Esophagus muscularis mucosa (tissue), 4 donors: ENCODE measurements around the gene ASB2. TPM values are rescaled to one million over a fixed set of nuclear protein-coding genes. Genes with fewer than 3 reads are reported as not detected.

ENCODE experiments used
- DNase-seq: peaks from one replicate; pipeline ENCODE4 v3.0.0-alpha.2; 2017; ENCODE audit errors: extremely low spot score
- H3K27ac ChIP-seq, 4 donors: fragments of 200-600 bp; sonication (generic); replicated peaks in 1 of 4; 1 replicate in 3 of 4; 2 replicates in 1 of 4; pipeline ENCODE4 v1.5.1; 2016 to 2019; ENCODE audit warnings: mild to moderate bottlenecking in 1 of 4
- H3K27me3 ChIP-seq, 4 donors: fragments of 200-600 bp; sonication (generic); one replicate each; pipeline versions ENCODE4 v1.5.1 to v1.6.0; 2016 to 2019
- H3K36me3 ChIP-seq, 4 donors: fragments of 200-600 bp; sonication (generic); one replicate each; pipeline ENCODE4 v1.5.1; 2016 to 2019
- H3K4me1 ChIP-seq, 4 donors: fragments of 200-600 bp; sonication (generic); one replicate each; pipeline ENCODE4 v1.5.1; 2016 to 2019
- H3K4me3 ChIP-seq, 4 donors: fragments of 200-600 bp; sonication (generic); 1 replicate in 2 of 4; 2 replicates in 2 of 4; pipeline ENCODE4 v1.5.1; 2016 to 2019; ENCODE audit warnings: mild to moderate bottlenecking in 4 of 4, moderate library complexity in 1 of 4
- H3K9me3 ChIP-seq, 4 donors: fragments of 200-600 bp; sonication (generic); 1 replicate in 3 of 4; 2 replicates in 1 of 4; pipeline ENCODE4 v1.5.1; 2016 to 2019
- CTCF ChIP-seq, 3 experiments: fragments of 200-600 bp in 2 of 3; fragments of 450-650 bp in 1 of 3; sonication (generic) in 2 of 3; IDR thresholded peaks; one replicate each; pipeline ENCODE4 v1.5.1; 2017 to 2019; ENCODE audit warnings: antibody characterized with exemption in 3 of 3, mild to moderate bottlenecking in 2 of 3, moderate library complexity in 1 of 3
- EP300 ChIP-seq: sonication (generic); formaldehyde crosslinking; IDR thresholded peaks from one replicate; pipeline ENCODE4 v1.6.1; 2017; ENCODE audit warnings: antibody characterized with exemption
- POLR2A ChIP-seq: fragments of 450-650 bp; IDR thresholded peaks from one replicate; pipeline ENCODE4 v1.6.1; 2017; ENCODE audit warnings: antibody characterized with exemption, moderate library complexity, mild to moderate bottlenecking, low read depth
- POLR2AphosphoS5 ChIP-seq, 2 donors: sonication (generic); formaldehyde crosslinking; IDR thresholded peaks; one replicate each; pipeline ENCODE4 v1.6.1; 2017; ENCODE audit warnings: antibody characterized with exemption in 2 of 2
- WGBS: methylation state at CpG from one replicate; pipeline ENCODE4 v1.1.5; 2018; 5-methylcytosine and 5-hydroxymethylcytosine counted together
- intact Hi-C: fragments of 100-400 bp; cut with DNase I; formaldehyde crosslinking; loops from one replicate; pipeline ENCODE4 v1.15.1; 2023
- total RNA-seq, 4 donors: library from RNA; depleted of rRNA; stranded (reverse); fragments of >200 nt; gene quantifications; one replicate each; pipeline versions ENCODE4 v1.1.0 to v1.2.1, GENCODE V29; 2016

The ASB2 gene
- total RNA-seq, 4 donors from 2014 or later = 53.5 to 164 (median 105) TPM

DNA sequence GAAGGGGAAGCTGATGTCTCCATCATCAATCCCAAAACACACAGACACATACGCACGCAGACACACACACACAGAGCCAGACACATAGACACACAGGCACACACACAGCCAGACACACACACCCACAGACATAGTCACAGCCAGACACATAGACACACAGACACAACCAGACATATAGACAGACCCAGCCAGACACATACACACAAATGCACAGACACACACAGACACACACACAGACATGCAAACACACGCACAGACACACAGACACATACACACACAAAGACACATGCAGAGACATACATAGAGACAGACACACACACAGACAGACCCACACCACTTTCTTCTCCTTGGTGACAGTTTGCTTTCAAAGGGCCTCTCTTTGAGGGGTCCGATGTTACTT is 27.0 kb upstream of the ASB2 start:
- H3K36me3 ChIP-seq = no peaks in the 10 kb centered on the region
- 73% methylated on average over 4 of the region's 4 CpGs for WGBS
- no peak overlapping the region for H3K4me3 ChIP-seq
- H3K27ac ChIP-seq = no peak overlapping the region
- DNase-seq = no peak
- H3K9me3 ChIP-seq = no peaks in the 10 kb centered on the region
- peaks cover 0 to 14% (median 13%) of the 10 kb centered on the region in 4 donors for H3K4me1 ChIP-seq
- TF ChIP-seq POLR2A (no peak), EP300 (no peak), CTCF (IDR thresholded peaks at IDR 0.05) (no peak), POLR2AphosphoS5 (IDR thresholded peaks at IDR 0.05) (no peak)
- peaks cover 0 to 3% (median 0%) of the 10 kb centered on the region in 4 donors for H3K27me3 ChIP-seq
- intact Hi-C loops = loop anchor here (2.0 kb wide), 1 partner anchor 65 kb away; no protein-coding TSS in a partner anchor

- Histone ChIP-seq H3K27ac (peak overlapping the region in 2 of 4 donors; percentile 36 to 58), H3K27me3 (peaks cover 0 to 3% (median 0%) of the 10 kb centered on the region in 4 donors), H3K9me3 (no peaks in the 10 kb centered on the region), H3K4me1 (peaks cover 7 to 20% (median 16%) of the 10 kb centered on the region in 4 donors), H3K4me3 (peak overlapping the region in 1 of 4 donors; percentile 13), H3K36me3 (no peaks in the 10 kb centered on the region)
- TF ChIP-seq CTCF (IDR thresholded peaks at IDR 0.05) = peak in 2 of 3 experiments; percentile 96 to 98
- no peak for TF ChIP-seq POLR2A
- TF ChIP-seq POLR2AphosphoS5 (IDR thresholded peaks at IDR 0.05) = peak in 1 of 2 donors; percentile 56
- DNase-seq = no peak
- intact Hi-C loops = loop anchor here (2.0 kb wide), 1 partner anchor 63 kb away; no protein-coding TSS in a partner anchor
- WGBS = 47% methylated on average over 25 of the region's 26 CpGs
Observed at GRCh38 chr14:94001501-94002396, 25.4 kb upstream of the ASB2 start.

DNA sequence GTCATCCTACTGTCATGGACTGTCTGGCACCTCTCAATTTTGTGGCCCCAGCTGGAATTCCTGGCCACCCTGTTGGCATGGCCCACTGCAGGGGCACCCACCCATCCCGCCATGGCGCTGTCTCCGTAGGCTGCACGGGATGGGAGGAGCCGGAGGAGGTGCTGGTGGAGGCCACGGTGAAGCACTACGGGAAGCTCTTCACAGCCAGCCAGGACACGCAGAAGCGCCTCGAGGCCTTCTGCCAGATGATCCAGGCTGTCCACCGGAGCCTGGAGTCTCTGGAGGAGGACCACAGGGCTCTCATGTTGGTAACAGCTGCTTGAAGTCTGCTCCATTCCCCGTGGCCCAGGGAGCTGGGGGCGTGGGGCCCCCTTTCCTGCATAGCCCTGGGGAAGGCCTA is 24.6 kb upstream of the ASB2 start:
- no peak for DNase-seq
- Histone ChIP-seq H3K27ac (peak overlapping the region in 2 of 4 donors; percentile 36 to 58), H3K4me3 (no peak overlapping the region), H3K9me3 (no peaks in the 10 kb centered on the region), H3K27me3 (peaks cover 0 to 3% (median 0%) of the 10 kb centered on the region in 4 donors), H3K4me1 (peaks cover 14 to 27% (median 23%) of the 10 kb centered on the region in 4 donors), H3K36me3 (no peaks in the 10 kb centered on the region)
- intact Hi-C loops = no loop called here
- 78% methylated on average over 7 of the region's 13 CpGs for WGBS
- TF ChIP-seq POLR2AphosphoS5 (IDR thresholded peaks at IDR 0.05) (no peak), POLR2A (no peak), CTCF (IDR thresholded peaks at IDR 0.05) (no peak), EP300 (no peak)

GRCh38 chr14:94000267-94000666 is 23.9 kb upstream of the ASB2 start:
- no peak overlapping the region for H3K27ac ChIP-seq
- peaks cover 0 to 3% (median 0%) of the 10 kb centered on the region in 4 donors for H3K27me3 ChIP-seq
- DNase-seq = no peak
- H3K4me1 ChIP-seq = peaks cover 22 to 35% (median 31%) of the 10 kb centered on the region in 4 donors
- H3K9me3 ChIP-seq = no peaks in the 10 kb centered on the region
- H3K36me3 ChIP-seq = no peaks in the 10 kb centered on the region
- intact Hi-C loops = no loop called here
- no peak overlapping the region for H3K4me3 ChIP-seq
- TF ChIP-seq POLR2AphosphoS5 (IDR thresholded peaks at IDR 0.05) (no peak), EP300 (no peak), CTCF (IDR thresholded peaks at IDR 0.05) (no peak), POLR2A (no peak)
- WGBS = 83% methylated on average over 4 of the region's 6 CpGs
